NT2/D1 (cell line): ENCODE measurements around the gene ZNF536.

ENCODE experiments used
- DNase-seq: peaks from one replicate; pipeline ENCODE4 v3.0.0-alpha.2; 2011; ENCODE audit warnings: low read depth, low spot score
- H3K27me3 ChIP-seq: 2 replicates; pipeline ENCODE4 v1.6.0; 2011; ENCODE audit warnings: mild to moderate bottlenecking; ENCODE audit not compliant: insufficient read length, insufficient read depth
- H3K36me3 ChIP-seq: 2 replicates; pipeline ENCODE4 v1.6.1; 2011; ENCODE audit warnings: mild to moderate bottlenecking, low read length, mixed read lengths; ENCODE audit not compliant: insufficient read depth, insufficient read length
- H3K4me1 ChIP-seq: 2 replicates; pipeline ENCODE4 v1.5.1; 2011; ENCODE audit not compliant: insufficient read depth, insufficient read length
- H3K4me3 ChIP-seq: 2 replicates; pipeline ENCODE4 v1.5.1; 2011; ENCODE audit warnings: low read depth; ENCODE audit not compliant: insufficient read length
- H3K9ac ChIP-seq: 2 replicates; pipeline ENCODE4 v1.6.0; 2011; ENCODE audit warnings: low read depth; ENCODE audit not compliant: insufficient read length
- H3K9me3 ChIP-seq: 2 replicates; pipeline ENCODE4 v1.5.1; 2011; ENCODE audit warnings: mild to moderate bottlenecking, low read length; ENCODE audit not compliant: insufficient read depth
- SUZ12 ChIP-seq: IDR thresholded peaks from 2 replicates; pipeline ENCODE4 v1.6.1; 2011; ENCODE audit not compliant: insufficient read length, insufficient read depth; ENCODE audit errors: extremely low read depth
- YY1 ChIP-seq: IDR thresholded peaks from 2 replicates; pipeline ENCODE4 v1.6.1; 2011; ENCODE audit not compliant: insufficient read length, insufficient read depth
- ZNF274 ChIP-seq: IDR thresholded peaks from 2 replicates; pipeline ENCODE4 v1.6.1; 2011; ENCODE audit warnings: mild to moderate bottlenecking, low read depth, low read length

The ZNF536 gene

DNA sequence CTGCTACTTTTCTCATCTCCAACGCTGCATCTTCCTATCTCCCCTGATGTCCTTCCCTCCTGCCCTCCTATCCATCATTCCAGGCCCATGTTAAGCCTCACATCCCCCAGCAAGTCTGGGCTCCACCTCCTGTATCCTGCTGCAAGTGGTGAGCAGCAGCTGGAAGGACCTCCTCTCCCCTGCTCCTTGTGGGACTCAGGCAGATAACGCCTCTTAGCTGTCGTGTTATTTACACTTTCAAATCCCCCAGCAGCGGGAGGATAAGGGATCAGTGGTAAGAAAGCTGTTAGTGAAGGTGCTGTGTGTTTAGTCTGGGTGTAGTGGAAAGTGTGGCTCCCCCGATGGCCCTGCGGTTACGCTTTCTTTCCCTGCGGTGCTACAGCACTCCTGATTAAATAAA lies 211.9 kb downstream of the ZNF536 start:
- no peak for DNase-seq
- H3K4me1 ChIP-seq = no peaks in the 10 kb centered on the region
- H3K36me3 ChIP-seq = no peaks in the 10 kb centered on the region
- TF ChIP-seq SUZ12 = no peak
- no peak for TF ChIP-seq ZNF274
- no peak for TF ChIP-seq YY1
- no peak overlapping the region for H3K4me3 ChIP-seq
- no peaks in the 10 kb centered on the region for H3K9me3 ChIP-seq
- no peaks in the 10 kb centered on the region for H3K27me3 ChIP-seq
- no peak overlapping the region for H3K9ac ChIP-seq

DNA sequence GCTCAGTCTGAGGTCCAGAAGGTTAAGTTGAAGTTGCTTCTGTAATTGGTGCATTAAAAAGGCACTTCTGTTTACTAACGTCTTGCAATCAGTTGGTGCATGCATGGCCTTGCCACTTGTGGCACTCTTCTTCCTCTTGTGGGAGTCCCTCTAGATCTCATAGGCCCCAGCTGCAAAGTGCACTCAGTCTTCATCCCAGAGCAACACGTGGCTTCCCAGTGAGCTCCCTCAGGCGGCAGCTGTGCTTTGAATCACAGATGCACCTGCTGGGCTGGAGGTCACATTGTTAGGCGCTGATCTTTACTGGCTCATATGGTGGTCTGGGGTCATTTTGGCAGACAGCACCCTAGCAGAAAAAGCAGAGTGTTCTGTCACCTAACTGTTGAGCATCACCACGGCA lies 215.7 kb downstream of the ZNF536 start:
- H3K9ac ChIP-seq = no peak overlapping the region
- H3K4me1 ChIP-seq = no peaks in the 10 kb centered on the region
- peaks cover 5% of the 10 kb centered on the region; the same call in 1 of the 2 replicates for H3K9me3 ChIP-seq
- no peak for DNase-seq
- no peak overlapping the region for H3K4me3 ChIP-seq
- TF ChIP-seq ZNF274 (no peak), SUZ12 (no peak), YY1 (no peak)
- no peaks in the 10 kb centered on the region for H3K27me3 ChIP-seq
- no peaks in the 10 kb centered on the region for H3K36me3 ChIP-seq

DNA sequence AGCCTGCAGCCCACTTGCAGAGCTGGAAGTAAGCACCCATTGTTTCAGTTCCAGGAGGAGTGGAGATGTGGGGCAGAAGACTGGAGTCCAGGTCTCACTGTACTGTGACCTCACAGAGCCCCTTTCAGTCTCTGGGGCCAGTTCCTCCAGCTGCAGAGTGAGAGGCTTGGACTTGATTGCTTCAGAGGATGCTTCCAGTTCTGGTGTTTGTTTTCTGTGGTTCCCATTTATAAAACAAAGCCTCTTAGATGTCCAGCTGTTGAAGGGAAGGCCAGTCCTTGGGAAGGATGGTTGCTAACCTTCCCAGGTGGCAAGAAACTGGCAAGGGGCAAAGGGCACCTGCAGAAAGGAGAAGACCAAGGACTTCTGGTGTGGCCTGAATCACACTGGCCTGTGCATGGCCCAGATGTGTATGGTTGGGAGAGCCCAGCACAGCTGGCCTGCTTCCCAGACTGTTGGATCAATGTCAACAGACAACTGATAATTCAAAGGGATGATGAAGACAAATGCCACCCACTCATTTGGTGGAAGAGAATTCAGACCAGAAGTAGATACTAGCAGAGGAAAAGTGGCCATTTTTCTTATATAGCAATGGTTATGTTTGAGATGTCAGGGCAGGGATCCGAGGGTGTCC lies 218.5 kb downstream of the ZNF536 start:
- Histone ChIP-seq H3K4me3 (no peak overlapping the region), H3K36me3 (no peaks in the 10 kb centered on the region), H3K4me1 (peaks cover 3% of the 10 kb centered on the region), H3K9ac (no peak overlapping the region), H3K27me3 (no peaks in the 10 kb centered on the region), H3K9me3 (peaks cover 5% of the 10 kb centered on the region; the same call in 1 of the 2 replicates)
- TF ChIP-seq YY1 = no peak
- TF ChIP-seq ZNF274 = no peak
- TF ChIP-seq SUZ12 = no peak
- DNase-seq = no peak

DNA sequence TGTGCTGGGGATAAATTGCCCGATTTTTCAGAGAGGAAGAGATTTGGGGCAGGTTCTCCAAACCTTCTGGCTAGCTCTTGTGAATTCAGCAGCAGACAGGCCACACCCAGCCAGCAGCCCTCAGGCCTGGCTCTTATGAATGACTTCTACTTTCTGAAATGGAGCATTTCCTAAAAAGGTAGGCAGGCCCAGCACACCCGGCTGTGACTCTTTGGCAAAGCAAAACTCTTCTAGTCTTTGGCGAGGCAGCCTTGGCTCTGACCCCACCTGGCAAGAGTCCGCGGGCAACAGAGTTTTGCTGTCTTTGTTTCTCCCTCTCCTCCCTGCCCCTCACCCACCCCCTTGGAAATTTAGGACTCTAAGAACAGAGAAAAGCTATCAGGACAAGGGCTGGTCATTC lies 221.2 kb downstream of the ZNF536 start:
- no peak overlapping the region for H3K9ac ChIP-seq
- DNase-seq = no peak
- TF ChIP-seq YY1 (no peak), ZNF274 (no peak), SUZ12 (no peak)
- H3K4me1 ChIP-seq = peaks cover 3% of the 10 kb centered on the region
- H3K4me3 ChIP-seq = no peak overlapping the region
- peaks cover 5% of the 10 kb centered on the region; the same call in 1 of the 2 replicates for H3K9me3 ChIP-seq
- no peaks in the 10 kb centered on the region for H3K27me3 ChIP-seq
- no peaks in the 10 kb centered on the region for H3K36me3 ChIP-seq

- no peaks in the 10 kb centered on the region for H3K27me3 ChIP-seq
Observed at GRCh38 chr19:30593975-30594745, 222.0 kb downstream of the ZNF536 start.

GRCh38 chr19:30596268-30596667 lies 224.1 kb downstream of the ZNF536 start:
- no peaks in the 10 kb centered on the region for H3K36me3 ChIP-seq

More at GRCh38 chr19:30593975-30594745, 222.0 kb downstream of the ZNF536 start:
- TF ChIP-seq SUZ12 (no peak), YY1 (no peak), ZNF274 (no peak)
- Histone ChIP-seq H3K4me1 (peaks cover 3% of the 10 kb centered on the region), H3K4me3 (no peak overlapping the region), H3K9ac (no peak overlapping the region), H3K9me3 (peaks cover 5% of the 10 kb centered on the region; the same call in 1 of the 2 replicates), H3K36me3 (no peaks in the 10 kb centered on the region)
- no peak for DNase-seq

DNA sequence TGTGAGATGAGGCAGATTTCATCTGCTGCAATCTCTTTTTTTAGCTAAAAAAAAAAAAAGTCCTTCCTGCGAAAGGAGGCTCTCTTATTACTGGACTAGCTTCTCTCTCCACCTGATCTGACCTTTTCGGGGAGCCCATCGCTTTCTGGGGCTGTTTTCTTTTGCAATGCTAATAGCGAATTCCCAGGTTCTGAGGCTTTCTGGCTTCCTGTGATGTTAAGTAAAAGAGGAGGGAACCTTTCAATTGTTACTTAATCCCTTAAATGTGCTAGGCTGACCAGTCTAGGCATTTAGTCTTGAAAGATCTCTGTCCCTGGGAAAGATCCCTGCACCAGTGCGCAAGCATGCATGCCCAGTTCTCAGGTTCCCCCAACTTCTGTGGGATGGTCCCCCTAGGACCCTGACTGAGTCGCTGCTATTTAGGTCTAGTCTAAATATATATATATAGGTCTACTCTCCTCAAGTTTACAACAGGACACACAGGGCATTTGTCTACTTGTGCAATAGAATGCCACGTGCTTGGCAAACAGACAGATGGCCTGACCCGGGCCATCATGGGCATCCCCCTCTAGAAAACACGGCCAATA lies 224.7 kb downstream of the ZNF536 start:
- H3K27me3 ChIP-seq = no peaks in the 10 kb centered on the region
- TF ChIP-seq SUZ12 = no peak
- no peak for TF ChIP-seq ZNF274
- no peak for TF ChIP-seq YY1
- DNase-seq = peak; percentile 70
- no peaks in the 10 kb centered on the region for H3K9me3 ChIP-seq
- H3K36me3 ChIP-seq = no peaks in the 10 kb centered on the region
- peaks cover 3% of the 10 kb centered on the region for H3K4me1 ChIP-seq
- H3K9ac ChIP-seq = no peak overlapping the region
- no peak overlapping the region for H3K4me3 ChIP-seq

More at GRCh38 chr19:30596268-30596667, 224.1 kb downstream of the ZNF536 start:
- H3K27me3 ChIP-seq = no peaks in the 10 kb centered on the region
- H3K4me3 ChIP-seq = no peak overlapping the region
- peaks cover 3% of the 10 kb centered on the region for H3K4me1 ChIP-seq
- H3K9me3 ChIP-seq = no peaks in the 10 kb centered on the region
- DNase-seq = no peak
- H3K9ac ChIP-seq = no peak overlapping the region
- TF ChIP-seq ZNF274 (no peak), YY1 (no peak), SUZ12 (no peak)
